Uterus (tissue), 2 donors: Measurements from ENCODE around the gene UCK2.
"Not testable (repeated sequence)": the region's sequence is repeated elsewhere in the genome, so short reads cannot be mapped to it uniquely, and the experiment has no call there.

Experiments used
- CTCF ChIP-seq, 4 experiments: fragments of 200-600 bp in 2 of 4; fragments of 450-650 bp in 2 of 4; sonication (generic) in 2 of 4; IDR thresholded peaks; one replicate each; pipeline ENCODE4 v1.5.1; 2016 to 2019; ENCODE audit warnings: antibody characterized with exemption in 4 of 4, mild to moderate bottlenecking in 2 of 4, moderate library complexity in 1 of 4
- POLR2A ChIP-seq, 2 donors: fragments of 450-650 bp; IDR thresholded peaks; one replicate each; pipeline ENCODE4 v1.6.1; 2016; ENCODE audit warnings: antibody characterized with exemption in 2 of 2, mild to moderate bottlenecking in 1 of 2, moderate library complexity in 1 of 2

- not testable (repeated sequence) for TF ChIP-seq CTCF, POLR2A (IDR thresholded peaks at IDR 0.05)
Measured at GRCh38 chr1:165783519-165783918, 43.9 kb upstream of the UCK2 start.
